Measurements from ENCODE around the gene CCNO. TPM values are rescaled to one million over a fixed set of nuclear protein-coding genes. Genes with fewer than 3 reads are reported as not detected.
A peak's percentile ranks its signal among the peaks of the same experiment; 100 is the strongest.

Gene CCNO
- total RNA-seq, 1 donor from 2014 or later: 0.19 TPM

GRCh38 chr5:55222985-55223811 is 10.2 kb downstream of the CCNO start:
- Mint-ChIP-seq H3K36me3 (ENCODE audit: insufficient read depth) (no peaks in the 10 kb centered on the region), H3K4me3 (ENCODE audit: low read depth) (peak overlapping the region; percentile 13), H3K9me3 (ENCODE audit: low read depth) (no peaks in the 10 kb centered on the region), H3K27me3 (peaks cover 76% of the 10 kb centered on the region), H3K4me1 (ENCODE audit: low read depth) (peaks cover 15% of the 10 kb centered on the region), H3K27ac (no peak overlapping the region)
- peak; percentile 19 for DNase-seq (ENCODE audit: low spot score, unreplicated experiment)
- TF ChIP-seq CTCF (IDR thresholded peaks at IDR 0.05; ENCODE audit: unreplicated experiment): no peak

DNA sequence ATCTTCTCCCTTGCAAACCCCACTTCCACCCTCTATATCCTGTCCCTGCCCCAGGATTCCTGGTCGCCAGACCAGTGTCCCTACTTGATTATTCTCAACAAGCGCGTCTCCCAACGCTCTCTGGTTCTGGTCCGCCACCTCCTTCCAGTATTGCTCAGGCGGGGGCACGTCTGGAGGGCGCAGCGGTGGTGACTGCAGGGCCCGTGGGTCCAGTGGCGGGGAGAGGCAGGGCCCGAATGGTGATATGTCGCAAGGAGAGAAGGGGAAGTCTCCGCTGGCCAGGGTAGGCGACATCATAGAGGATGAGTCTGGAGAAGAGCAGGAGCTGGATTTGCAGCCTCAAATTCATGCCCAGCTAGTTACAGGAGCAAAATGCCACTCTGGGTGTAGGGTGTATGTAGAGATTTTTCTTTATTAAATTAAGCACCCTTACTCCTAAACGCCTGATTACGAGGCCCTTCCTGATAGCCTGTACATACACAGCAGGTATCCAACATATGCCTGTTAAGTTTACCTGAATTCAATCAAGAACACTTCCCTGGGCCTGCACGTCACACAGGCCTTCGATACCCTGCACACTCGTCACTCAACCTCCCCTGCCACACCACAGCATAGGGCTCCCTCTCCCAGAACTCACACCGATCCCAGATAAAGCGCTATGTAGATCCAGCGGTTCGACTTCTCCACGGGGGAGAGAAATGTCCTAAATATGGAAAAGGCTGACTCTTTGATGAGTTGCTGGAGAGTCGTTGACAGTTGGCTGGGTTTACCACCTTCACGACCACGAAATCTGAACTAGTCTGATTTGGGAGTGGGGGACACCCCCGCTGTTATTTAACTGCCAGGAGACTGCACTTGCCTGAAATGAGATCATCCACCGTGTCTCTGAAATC is 11.1 kb downstream of the CCNO start:
- Mint-ChIP-seq H3K27ac (no peak overlapping the region), H3K4me3 (ENCODE audit: low read depth) (no peak overlapping the region), H3K36me3 (ENCODE audit: insufficient read depth) (no peaks in the 10 kb centered on the region), H3K9me3 (ENCODE audit: low read depth) (no peaks in the 10 kb centered on the region), H3K4me1 (ENCODE audit: low read depth) (peaks cover 10% of the 10 kb centered on the region), H3K27me3 (peaks cover 68% of the 10 kb centered on the region)
- DNase-seq (ENCODE audit: low spot score, unreplicated experiment): no peak
- TF ChIP-seq CTCF (IDR thresholded peaks at IDR 0.05; ENCODE audit: unreplicated experiment): no peak

GRCh38 chr5:55220433-55221185 is 12.8 kb downstream of the CCNO start:
- peak; percentile 33 for TF ChIP-seq CTCF (IDR thresholded peaks at IDR 0.05; ENCODE audit: unreplicated experiment)
- peaks cover 10% of the 10 kb centered on the region for H3K4me1 Mint-ChIP-seq (ENCODE audit: low read depth)
- no peaks in the 10 kb centered on the region for H3K36me3 Mint-ChIP-seq (ENCODE audit: insufficient read depth)
- H3K27ac Mint-ChIP-seq: no peak overlapping the region
- DNase-seq (ENCODE audit: low spot score, unreplicated experiment): no peak
- H3K4me3 Mint-ChIP-seq (ENCODE audit: low read depth): peak overlapping the region; percentile 71
- no peaks in the 10 kb centered on the region for H3K9me3 Mint-ChIP-seq (ENCODE audit: low read depth)
- H3K27me3 Mint-ChIP-seq: peaks cover 60% of the 10 kb centered on the region

- Mint-ChIP-seq H3K4me3 (ENCODE audit: low read depth) (peak overlapping the region; percentile 71), H3K36me3 (ENCODE audit: insufficient read depth) (no peaks in the 10 kb centered on the region), H3K9me3 (ENCODE audit: low read depth) (no peaks in the 10 kb centered on the region), H3K27me3 (peaks cover 51% of the 10 kb centered on the region), H3K4me1 (ENCODE audit: low read depth) (peaks cover 10% of the 10 kb centered on the region), H3K27ac (no peak overlapping the region)
- no peak for DNase-seq (ENCODE audit: low spot score, unreplicated experiment)
- no peak for TF ChIP-seq CTCF (IDR thresholded peaks at IDR 0.05; ENCODE audit: unreplicated experiment)
These were observed 13.6 kb downstream of the CCNO start for GRCh38 chr5:55219770-55220169.

GRCh38 chr5:55218967-55219366 is 14.4 kb downstream of the CCNO start:
- no peaks in the 10 kb centered on the region for H3K36me3 Mint-ChIP-seq (ENCODE audit: insufficient read depth)
- peaks cover 43% of the 10 kb centered on the region for H3K27me3 Mint-ChIP-seq
- H3K4me1 Mint-ChIP-seq (ENCODE audit: low read depth): peaks cover 10% of the 10 kb centered on the region
- no peak for TF ChIP-seq CTCF (IDR thresholded peaks at IDR 0.05; ENCODE audit: unreplicated experiment)
- peak overlapping the region; percentile 30 for H3K4me3 Mint-ChIP-seq (ENCODE audit: low read depth)
- DNase-seq (ENCODE audit: low spot score, unreplicated experiment): no peak
- H3K9me3 Mint-ChIP-seq (ENCODE audit: low read depth): no peaks in the 10 kb centered on the region
- no peak overlapping the region for H3K27ac Mint-ChIP-seq
